ENCODE measurements around the gene KRT81.

Gene KRT81

GRCh38 chr12:52238916-52239646 lies 52.3 kb downstream of the KRT81 start:
- no peak for DNase-seq

- DNase-seq, result no peak
Measured at GRCh38 chr12:52238207-52238840, 53.0 kb downstream of the KRT81 start.

GRCh38 chr12:52236386-52237050 lies 54.8 kb downstream of the KRT81 start:
- DNase-seq, result no peak

Measured in DMS79 treated with DMSO at 0.1 percent for 48 hours (cell line).